SK-N-MC (cell line): ENCODE measurements around the gene LINC01488.

Experiments
- EZH2 ChIP-seq: fragments of 200-600 bp; sonication (generic); IDR thresholded peaks from one replicate; pipeline ENCODE4 v1.6.1; 2017; ENCODE audit warnings: antibody characterized with exemption
- FOXP2 ChIP-seq: optimal IDR thresholded peaks from 2 replicates; pipeline ENCODE3; 2011; ENCODE audit warnings: mild to moderate bottlenecking, moderate library complexity; ENCODE audit not compliant: insufficient read depth; ENCODE audit errors: extremely low read length, control extremely low read depth
- POLR2AphosphoS5 ChIP-seq: IDR thresholded peaks from 2 replicates; pipeline ENCODE4 v1.6.1; 2012; ENCODE audit warnings: mild to moderate bottlenecking, low read depth, low read length, borderline replicate concordance

- TF ChIP-seq FOXP2 (no peak), EZH2 (no peak), POLR2AphosphoS5 (no peak)
Measured at GRCh38 chr11:69433741-69434140, 47.7 kb upstream of the LINC01488 start.
